Progenitor cell of endocrine pancreas (in vitro differentiated cells): ENCODE data around the gene LCMT1. TPM values are rescaled to one million over a fixed set of nuclear protein-coding genes. Genes with fewer than 3 reads are reported as not detected.
"Not testable (repeated sequence)": the region's sequence is repeated elsewhere in the genome, so short reads cannot be mapped to it uniquely, and the experiment has no call there.

ENCODE experiments used
- DNase-seq: peaks from one replicate; pipeline ENCODE4 v3.0.0; 2021; ENCODE audit warnings: low spot score; ENCODE audit not compliant: unreplicated experiment
- H3K27ac Mint-ChIP-seq: 2 replicates; pipeline ENCODE4 v1.8.0; 2021; ENCODE audit warnings: mild to moderate bottlenecking, moderate library complexity, mixed read lengths
- H3K27me3 Mint-ChIP-seq: 2 replicates; pipeline ENCODE4 v1.8.0; 2021; ENCODE audit warnings: mixed read lengths
- H3K36me3 Mint-ChIP-seq: 2 replicates; pipeline ENCODE4 v1.8.0; 2022; ENCODE audit warnings: mixed read lengths; ENCODE audit not compliant: insufficient read depth
- H3K4me1 Mint-ChIP-seq: 2 replicates; pipeline ENCODE4 v1.8.0; 2021; ENCODE audit warnings: low read depth, mixed read lengths
- H3K4me3 Mint-ChIP-seq: 2 replicates; pipeline ENCODE4 v1.8.0; 2021; ENCODE audit warnings: low read depth, mild to moderate bottlenecking, moderate library complexity, mixed read lengths
- H3K9me3 Mint-ChIP-seq: 2 replicates; pipeline ENCODE4 v1.8.0; 2021; ENCODE audit warnings: low read depth, mixed read lengths
- total RNA-seq: library from RNA; stranded (reverse); gene quantifications from 2 replicates; pipeline ENCODE4 v1.2.1, GENCODE V29; 2021
- TF ChIP-seq, protein P1 (sequence below): fragments of 200-600 bp; sonication (generic); IDR thresholded peaks from one replicate; pipeline ENCODE4 v1.5.0; 2021; ENCODE audit warnings: antibody characterized with exemption, mild to moderate bottlenecking; ENCODE audit not compliant: unreplicated experiment

Gene LCMT1
- total RNA-seq, 1 donor from 2014 or later = 71.8 TPM

DNA sequence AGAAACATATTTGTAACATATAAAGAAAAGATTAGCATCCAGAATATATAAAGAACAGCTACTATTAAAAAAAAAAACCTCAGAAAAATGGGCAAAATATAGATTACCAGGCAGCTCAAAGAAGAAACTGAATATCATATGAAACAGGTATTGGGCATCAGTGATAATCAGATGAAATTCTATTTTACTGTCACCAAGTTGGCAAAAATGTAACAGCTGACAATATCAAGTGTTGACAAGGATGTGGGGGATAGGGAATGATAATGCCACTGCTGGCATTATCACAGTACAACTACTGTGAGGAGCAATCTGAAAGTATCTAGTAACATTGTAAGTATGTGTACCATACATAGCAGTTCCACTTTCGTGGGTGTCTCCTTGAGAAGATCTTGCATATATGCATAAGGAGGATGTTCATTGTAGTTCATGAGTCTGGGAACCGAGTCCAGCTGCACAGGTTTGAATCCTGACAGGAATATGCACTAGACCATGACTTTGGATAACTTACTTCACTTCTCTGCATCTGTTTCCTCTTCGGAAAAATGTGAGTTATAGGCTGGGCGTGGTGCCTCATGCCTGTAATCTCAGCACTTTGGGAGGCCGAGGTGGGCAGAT, 50.3 kb downstream of the LCMT1 start:
- Mint-ChIP-seq H3K4me1 (no peaks in the 10 kb centered on the region), H3K27me3 (no peaks in the 10 kb centered on the region), H3K9me3 (no peaks in the 10 kb centered on the region), H3K27ac (no peak overlapping the region), H3K36me3 (peaks cover 25% of the 10 kb centered on the region), H3K4me3 (no peak overlapping the region)
- DNase-seq = no peak
- TF ChIP-seq, protein P1, sequence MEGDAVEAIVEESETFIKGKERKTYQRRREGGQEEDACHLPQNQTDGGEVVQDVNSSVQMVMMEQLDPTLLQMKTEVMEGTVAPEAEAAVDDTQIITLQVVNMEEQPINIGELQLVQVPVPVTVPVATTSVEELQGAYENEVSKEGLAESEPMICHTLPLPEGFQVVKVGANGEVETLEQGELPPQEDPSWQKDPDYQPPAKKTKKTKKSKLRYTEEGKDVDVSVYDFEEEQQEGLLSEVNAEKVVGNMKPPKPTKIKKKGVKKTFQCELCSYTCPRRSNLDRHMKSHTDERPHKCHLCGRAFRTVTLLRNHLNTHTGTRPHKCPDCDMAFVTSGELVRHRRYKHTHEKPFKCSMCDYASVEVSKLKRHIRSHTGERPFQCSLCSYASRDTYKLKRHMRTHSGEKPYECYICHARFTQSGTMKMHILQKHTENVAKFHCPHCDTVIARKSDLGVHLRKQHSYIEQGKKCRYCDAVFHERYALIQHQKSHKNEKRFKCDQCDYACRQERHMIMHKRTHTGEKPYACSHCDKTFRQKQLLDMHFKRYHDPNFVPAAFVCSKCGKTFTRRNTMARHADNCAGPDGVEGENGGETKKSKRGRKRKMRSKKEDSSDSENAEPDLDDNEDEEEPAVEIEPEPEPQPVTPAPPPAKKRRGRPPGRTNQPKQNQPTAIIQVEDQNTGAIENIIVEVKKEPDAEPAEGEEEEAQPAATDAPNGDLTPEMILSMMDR = no peak

DNA sequence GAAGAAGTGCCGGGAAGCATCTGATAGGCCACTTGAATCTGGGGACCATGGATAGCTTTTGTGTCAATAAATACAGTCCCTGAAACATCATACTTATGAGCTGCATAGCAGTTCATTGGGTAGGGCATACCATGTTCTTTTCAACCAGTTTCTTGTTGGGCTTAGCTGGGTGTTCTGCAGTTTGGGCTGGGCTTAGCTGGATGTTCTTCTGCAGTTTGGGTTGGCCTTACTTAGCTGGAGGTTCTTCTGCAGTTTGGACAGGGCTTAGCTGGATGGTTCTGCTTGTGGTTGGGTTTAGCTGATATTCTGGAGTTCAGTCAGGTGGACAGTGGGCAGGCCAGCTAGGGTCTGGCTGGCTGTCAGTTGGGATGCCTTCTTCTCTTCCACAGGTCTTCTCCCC, 52.1 kb downstream of the LCMT1 start:
- no peaks in the 10 kb centered on the region for H3K9me3 Mint-ChIP-seq
- DNase-seq = no peak
- H3K4me3 Mint-ChIP-seq = no peak overlapping the region
- H3K4me1 Mint-ChIP-seq = no peaks in the 10 kb centered on the region
- no peaks in the 10 kb centered on the region for H3K27me3 Mint-ChIP-seq
- H3K27ac Mint-ChIP-seq = no peak overlapping the region
- TF ChIP-seq, protein P1 = no peak
- peaks cover 25% of the 10 kb centered on the region for H3K36me3 Mint-ChIP-seq

DNA sequence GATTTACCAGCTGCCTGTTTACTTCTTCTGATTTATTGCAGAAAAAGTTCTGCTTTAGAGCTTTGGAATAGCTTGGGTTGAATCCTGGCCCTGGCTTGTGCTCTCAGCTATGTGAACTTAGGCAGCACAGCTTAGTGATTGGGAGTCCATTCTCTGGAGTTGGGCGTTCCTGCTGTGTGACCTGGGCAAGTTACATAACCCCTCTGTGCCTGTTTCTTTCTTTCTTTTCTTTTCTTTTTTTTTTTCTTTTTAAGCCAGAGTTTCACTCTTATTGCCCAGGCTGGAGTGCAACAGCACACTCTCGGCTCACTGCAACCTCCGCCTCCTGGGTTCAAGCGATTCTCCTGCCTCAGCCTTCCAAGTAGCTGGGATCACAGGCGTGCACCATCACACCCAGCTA, 53.7 kb downstream of the LCMT1 start:
- peaks cover 33% of the 10 kb centered on the region for H3K36me3 Mint-ChIP-seq

DNA sequence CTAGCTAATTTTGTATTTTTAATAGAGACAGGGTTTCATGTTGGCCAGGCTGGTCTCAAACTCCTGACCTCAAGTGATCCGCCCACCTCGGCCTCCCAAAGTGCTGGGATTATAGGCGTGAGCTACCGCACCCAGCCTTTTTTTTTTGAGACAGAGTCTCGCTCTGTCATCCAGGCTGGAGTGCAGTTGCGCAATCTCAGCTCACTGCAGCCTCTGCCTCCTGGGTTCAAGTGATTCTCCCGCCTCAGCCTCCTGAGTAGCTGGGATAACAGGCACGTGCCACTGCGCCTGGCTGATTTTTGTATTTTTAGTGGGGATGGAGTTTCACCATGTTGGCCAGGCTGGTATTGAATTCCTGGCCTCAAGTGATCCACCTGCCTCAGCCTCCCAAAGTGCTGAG, 56.4 kb downstream of the LCMT1 start:
- peaks cover 32% of the 10 kb centered on the region for H3K36me3 Mint-ChIP-seq
- not testable (repeated sequence) for H3K27me3 Mint-ChIP-seq, DNase-seq, H3K4me3 Mint-ChIP-seq, H3K4me1 Mint-ChIP-seq, H3K9me3 Mint-ChIP-seq, H3K27ac Mint-ChIP-seq

More for the DNA sequence above, 53.7 kb downstream of the LCMT1 start:
- Mint-ChIP-seq H3K27ac (no peak overlapping the region), H3K4me3 (no peak overlapping the region), H3K27me3 (no peaks in the 10 kb centered on the region), H3K4me1 (no peaks in the 10 kb centered on the region), H3K9me3 (no peaks in the 10 kb centered on the region)
- TF ChIP-seq, protein P1 = no peak
- DNase-seq = no peak

DNA sequence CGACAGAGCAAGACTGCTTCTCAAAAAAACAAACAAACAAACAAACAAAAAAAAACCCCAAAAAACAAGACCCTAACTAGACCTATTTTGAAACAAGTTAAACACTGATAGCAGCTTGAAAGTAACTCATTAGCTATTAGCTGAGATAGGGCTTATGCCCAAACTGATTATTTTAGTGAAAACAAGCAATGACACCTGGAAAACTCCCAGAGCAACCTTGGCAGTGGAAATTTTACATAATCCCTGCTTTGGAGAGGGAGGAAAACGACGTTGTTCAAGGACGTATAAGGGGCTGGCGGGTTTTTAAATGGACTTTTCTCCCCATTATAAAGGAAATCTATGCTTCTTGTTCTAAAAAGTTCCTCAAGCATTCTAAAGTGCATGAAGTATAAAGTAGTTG, 59.8 kb downstream of the LCMT1 start:
- Mint-ChIP-seq H3K27me3 (no peaks in the 10 kb centered on the region), H3K36me3 (peaks cover 34% of the 10 kb centered on the region), H3K27ac (no peak overlapping the region), H3K9me3 (no peaks in the 10 kb centered on the region), H3K4me3 (no peak overlapping the region), H3K4me1 (no peaks in the 10 kb centered on the region)
- TF ChIP-seq, protein P1 = no peak
- no peak for DNase-seq

DNA sequence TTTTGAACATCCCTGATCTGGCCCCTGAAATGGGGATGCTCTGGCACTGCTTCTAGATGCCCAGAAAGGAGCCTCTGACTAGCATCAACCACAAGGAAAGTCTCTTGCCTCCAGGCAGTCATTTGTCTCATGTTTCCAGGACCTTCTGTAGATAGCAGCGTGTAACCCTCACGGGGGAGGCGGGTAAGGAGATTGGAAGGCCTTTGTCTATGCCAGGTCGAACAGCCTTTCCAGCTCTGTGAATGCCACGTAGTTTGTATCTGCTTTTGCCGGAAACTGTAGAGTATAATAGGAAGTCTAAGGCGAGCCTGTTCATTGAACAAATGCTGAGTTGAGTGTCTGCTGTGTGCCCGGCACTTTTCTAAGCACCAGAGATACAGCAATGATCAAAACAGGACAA, 61.3 kb downstream of the LCMT1 start:
- Mint-ChIP-seq H3K9me3 (no peaks in the 10 kb centered on the region), H3K27ac (no peak overlapping the region), H3K4me1 (no peaks in the 10 kb centered on the region)

More for the DNA sequence above, 61.3 kb downstream of the LCMT1 start:
- TF ChIP-seq, protein P1 = no peak
- Mint-ChIP-seq H3K4me3 (no peak overlapping the region), H3K27me3 (no peaks in the 10 kb centered on the region), H3K36me3 (peaks cover 27% of the 10 kb centered on the region)
- no peak for DNase-seq
